Uterus (tissue), 4 donors: ENCODE results near the gene MMP2. TPM values are rescaled to one million over a fixed set of nuclear protein-coding genes. Genes with fewer than 3 reads are reported as not detected.

ENCODE experiments used
- DNase-seq, 2 donors: peaks; one replicate each; pipeline ENCODE4 v3.0.0-alpha.2; 2019 to 2020
- H3K27ac ChIP-seq, 2 donors: fragments of 200-600 bp; sonication (generic); 1 replicate in 1 of 2; 2 replicates in 1 of 2; pipeline ENCODE4 v1.5.1; 2016 to 2018
- H3K27me3 ChIP-seq, 2 donors: fragments of 200-600 bp; sonication (generic); one replicate each; pipeline ENCODE4 v1.5.1; 2018 to 2019; ENCODE audit warnings: control low read depth in 1 of 2
- H3K36me3 ChIP-seq, 2 donors: fragments of 200-600 bp; sonication (generic); one replicate each; pipeline ENCODE4 v1.5.1; 2019; ENCODE audit warnings: control low read depth in 1 of 2
- H3K4me1 ChIP-seq, 2 donors: fragments of 200-600 bp; sonication (generic); one replicate each; pipeline ENCODE4 v1.5.1; 2018 to 2019; ENCODE audit warnings: control low read depth in 1 of 2
- H3K4me3 ChIP-seq, 2 donors: fragments of 200-600 bp; sonication (generic); 1 replicate in 1 of 2; 2 replicates in 1 of 2; pipeline ENCODE4 v1.5.1; 2018 to 2019; ENCODE audit warnings: mild to moderate bottlenecking in 1 of 2
- H3K9me3 ChIP-seq, 2 donors: fragments of 200-600 bp; sonication (generic); one replicate each; pipeline ENCODE4 v1.5.1; 2019; ENCODE audit warnings: control low read depth in 1 of 2
- CTCF ChIP-seq, 4 experiments: fragments of 200-600 bp in 2 of 4; fragments of 450-650 bp in 2 of 4; sonication (generic) in 2 of 4; IDR thresholded peaks; one replicate each; pipeline ENCODE4 v1.5.1; 2016 to 2019; ENCODE audit warnings: antibody characterized with exemption in 4 of 4, mild to moderate bottlenecking in 2 of 4, moderate library complexity in 1 of 4
- POLR2A ChIP-seq, 2 donors: fragments of 450-650 bp; IDR thresholded peaks; one replicate each; pipeline ENCODE4 v1.6.1; 2016; ENCODE audit warnings: antibody characterized with exemption in 2 of 2, mild to moderate bottlenecking in 1 of 2, moderate library complexity in 1 of 2
- intact Hi-C: fragments of 100-400 bp; cut with DNase I; formaldehyde crosslinking; loops from one replicate; pipeline ENCODE4 v1.15.1; 2023; ENCODE audit warnings: low total_unique reads
- total RNA-seq, 4 donors: library from RNA; depleted of rRNA in 3 of 4; stranded (reverse); fragments of >200 nt in 3 of 4; gene quantifications; one replicate each; pipeline versions ENCODE4 v1.1.0 to v1.2.4, GENCODE V29; 2014 to 2023
- donor health status: DM: yes; HTN: yes; CAD: no.

Gene MMP2
- total RNA-seq, 4 donors from 2014 or later = 130 to 578 (median 324) TPM

GRCh38 chr16:55479430-55480140, 587 bp downstream of the MMP2 start:
- intact Hi-C loops = no loop called here
- peaks cover 0 to 6% of the 10 kb centered on the region in 2 donors for H3K4me1 ChIP-seq

GRCh38 chr16:55480228-55480655, 1.2 kb downstream of the MMP2 start:
- Histone ChIP-seq H3K27ac (peak overlapping the region; percentile 95 to 97), H3K27me3 (no peaks in the 10 kb centered on the region), H3K36me3 (no peaks in the 10 kb centered on the region), H3K4me3 (peak overlapping the region; percentile 50 to 73), H3K4me1 (peaks cover 0 to 6% of the 10 kb centered on the region in 2 donors), H3K9me3 (no peaks in the 10 kb centered on the region)
- DNase-seq = peak; percentile 95 to 96
- intact Hi-C loops = no loop called here
- TF ChIP-seq POLR2A (IDR thresholded peaks at IDR 0.05) (peak; percentile 14 to 60), CTCF (IDR thresholded peaks at IDR 0.05) (no peak)

More at GRCh38 chr16:55479430-55480140, 587 bp downstream of the MMP2 start:
- peak overlapping the region; percentile 50 to 73 for H3K4me3 ChIP-seq
- no peaks in the 10 kb centered on the region for H3K27me3 ChIP-seq
- TF ChIP-seq POLR2A (IDR thresholded peaks at IDR 0.05) (no peak), CTCF (IDR thresholded peaks at IDR 0.05) (no peak)
- no peaks in the 10 kb centered on the region for H3K36me3 ChIP-seq
- H3K27ac ChIP-seq = peak overlapping the region; percentile 95 to 97
- DNase-seq = no peak
- no peaks in the 10 kb centered on the region for H3K9me3 ChIP-seq

GRCh38 chr16:55481023-55481422, 2.0 kb downstream of the MMP2 start:
- Histone ChIP-seq H3K27me3 (no peaks in the 10 kb centered on the region), H3K4me3 (peak overlapping the region; percentile 50 to 73), H3K36me3 (no peaks in the 10 kb centered on the region), H3K27ac (peak overlapping the region; percentile 95 to 97), H3K4me1 (peaks cover 0 to 6% of the 10 kb centered on the region in 2 donors), H3K9me3 (no peaks in the 10 kb centered on the region)
- no peak for DNase-seq
- intact Hi-C loops = no loop called here
- TF ChIP-seq CTCF (IDR thresholded peaks at IDR 0.05) = no peak
- no peak for TF ChIP-seq POLR2A (IDR thresholded peaks at IDR 0.05)

GRCh38 chr16:55482056-55482455, 3.1 kb downstream of the MMP2 start:
- Histone ChIP-seq H3K27ac (peak overlapping the region; percentile 95 to 97), H3K9me3 (no peaks in the 10 kb centered on the region), H3K36me3 (no peaks in the 10 kb centered on the region), H3K4me1 (no peaks in the 10 kb centered on the region), H3K4me3 (no peak overlapping the region), H3K27me3 (no peaks in the 10 kb centered on the region)
- DNase-seq = no peak
- TF ChIP-seq POLR2A (IDR thresholded peaks at IDR 0.05) (no peak), CTCF (IDR thresholded peaks at IDR 0.05) (no peak)
- intact Hi-C loops = no loop called here

- DNase-seq = peak; percentile 83 to 90
- H3K9me3 ChIP-seq = no peaks in the 10 kb centered on the region
- no peaks in the 10 kb centered on the region for H3K27me3 ChIP-seq
- peak overlapping the region; percentile 89 to 95 for H3K27ac ChIP-seq
- TF ChIP-seq CTCF (IDR thresholded peaks at IDR 0.05) (no peak), POLR2A (IDR thresholded peaks at IDR 0.05) (no peak)
- H3K4me3 ChIP-seq = no peak overlapping the region
- no peaks in the 10 kb centered on the region for H3K36me3 ChIP-seq
- intact Hi-C loops = no loop called here
- no peaks in the 10 kb centered on the region for H3K4me1 ChIP-seq
These were observed 8.2 kb downstream of the MMP2 start for GRCh38 chr16:55487048-55487803.
